Pancreas (tissue), 10 donors: ENCODE data around the gene ARHGEF1. TPM values are rescaled to one million over a fixed set of nuclear protein-coding genes. Genes with fewer than 3 reads are reported as not detected.

Source experiments
- ATAC-seq, 4 donors: fragments of 200-7000 bp; cut with Tn5 transposase; one replicate each; pipeline versions ENCODE4 v1.8.0 to v1.9.1; 2020; ENCODE audit warnings: mild to moderate bottlenecking in 4 of 4, moderate library complexity in 4 of 4
- DNase-seq, 6 donors: peaks; one replicate each; pipeline ENCODE4 v3.0.0-alpha.2; 2020
- FAIRE-seq: peaks from 2 replicates; lab custom pipeline; 2012; peaks lifted over from hg19 to GRCh38; lab: Jason Lieb, UNC
- H3K27ac ChIP-seq, 4 donors: fragments of 200-600 bp; sonication (generic); 1 replicate in 3 of 4; 2 replicates in 1 of 4; pipeline versions ENCODE4 v1.5.0 to v1.8.0; 2020
- H3K27me3 ChIP-seq, 4 donors: fragments of 200-600 bp; one replicate each; pipeline ENCODE4 v1.8.0; 2021
- H3K36me3 ChIP-seq, 3 donors: fragments of 200-600 bp; sonication (generic) in 1 of 3; one replicate each; pipeline versions ENCODE4 v1.5.0 to v1.8.0; 2020 to 2021
- H3K4me1 ChIP-seq, 3 donors: fragments of 200-600 bp; one replicate each; pipeline ENCODE4 v1.8.0; 2021
- H3K4me3 ChIP-seq, 4 donors: fragments of 200-600 bp; sonication (generic) in 2 of 4; one replicate each; pipeline versions ENCODE4 v1.5.0 to v1.8.0; 2020 to 2021
- H3K9me3 ChIP-seq, 4 donors: fragments of 200-600 bp; one replicate each; pipeline ENCODE4 v1.8.0; 2021
- CTCF ChIP-seq, 4 donors: fragments of 200-600 bp; sonication (generic) in 3 of 4; IDR thresholded peaks; one replicate each; pipeline versions ENCODE4 v1.5.0 to v1.8.0; 2021; ENCODE audit warnings: antibody characterized with exemption in 4 of 4
- WGBS, 2 donors: extraction: QIAGEN DNeasy Blood & Tissue Kit; methylation state at CpG; one replicate each; pipeline ENCODE4 v1.1.7; 2013; 5-methylcytosine and 5-hydroxymethylcytosine counted together
- intact Hi-C, 3 donors: fragments of 100-400 bp; cut with DNase I; formaldehyde crosslinking; loops; one replicate each; pipeline versions ENCODE4 v1.11.1 to v1.14.2; 2022
- polyA plus RNA-seq, 2 donors: library from polyadenylated mRNA; stranded (reverse); fragments of 200-250 nt; gene quantifications; one replicate each; pipeline ENCODE4 v1.2.3, GENCODE V29; 2013
- total RNA-seq, 6 donors: library from RNA; stranded (reverse); fragmentation: NEBNext Ultra II Directional in 4 of 6; extraction: Animal tissue kit (Norgen Biotek cat#: 25700) in 4 of 6; gene quantifications; one replicate each; pipeline versions ENCODE4 v1.2.1 to v1.2.4, GENCODE V29; 2021 to 2023
- donor health status: healthy with polysubstance abuse.
- donor health status: DM: no; HTN: no; CAD: no; lungs with moderate emphysema.
- donor health status: DM: no; HTN: no; CAD: no.
- donor health status: control.
- donor health status: control.
- donor health status: Bipolar disorder and iron deficiency.
- donor health status: DM: yes; HTN: yes; CAD: no.
- donor health status: DM: no; HTN: no; CAD: no.
- donor health status: DM: no; HTN: no; CAD: no.
- donor health status: DM: yes; HTN: yes; CAD: no.

The ARHGEF1 gene
- total and polyA plus RNA-seq, 8 donors: 26.3 to 179 (median 39.3) TPM

GRCh38 chr19:41933693-41934426 lies 50.9 kb downstream of the ARHGEF1 start:
- DNase-seq (no peak), FAIRE-seq (no peak), ATAC-seq (no peak)
- Histone ChIP-seq H3K27ac (no peak overlapping the region), H3K4me1 (no peaks in the 10 kb centered on the region), H3K27me3 (no peaks in the 10 kb centered on the region), H3K9me3 (no peaks in the 10 kb centered on the region), H3K36me3 (no peaks in the 10 kb centered on the region), H3K4me3 (no peak overlapping the region)
- 65 to 80% methylated on average over 7 of the region's 7 CpGs for WGBS, 2 donors
- no peak for TF ChIP-seq CTCF (IDR thresholded peaks at IDR 0.05)
- intact Hi-C loops: no loop called here

GRCh38 chr19:41934849-41935374 lies 51.9 kb downstream of the ARHGEF1 start:
- no peak overlapping the region for H3K27ac ChIP-seq
- H3K4me1 ChIP-seq: no peaks in the 10 kb centered on the region
- H3K9me3 ChIP-seq: no peaks in the 10 kb centered on the region
- no peaks in the 10 kb centered on the region for H3K36me3 ChIP-seq
- intact Hi-C loops: no loop called here
- ATAC-seq (peak; percentile 62 to 90 (median 87)), FAIRE-seq (no peak), DNase-seq (peak in 5 of 6 donors; percentile 45 to 86 (median 66))
- WGBS, 2 donors: 14 to 16% methylated on average over 7 of the region's 7 CpGs
- no peaks in the 10 kb centered on the region for H3K27me3 ChIP-seq
- H3K4me3 ChIP-seq: no peak overlapping the region
- peak; percentile 48 to 79 (median 73) for TF ChIP-seq CTCF (IDR thresholded peaks at IDR 0.05)

- H3K4me3 ChIP-seq: no peak overlapping the region
- no peaks in the 10 kb centered on the region for H3K9me3 ChIP-seq
- WGBS, 2 donors: 18 to 32% methylated on average over 21 to 26 of the region's 26 CpGs
- DNase-seq (no peak), FAIRE-seq (no peak), ATAC-seq (no peak)
- H3K36me3 ChIP-seq: no peaks in the 10 kb centered on the region
- no peak overlapping the region for H3K27ac ChIP-seq
- H3K4me1 ChIP-seq: no peaks in the 10 kb centered on the region
- TF ChIP-seq CTCF (IDR thresholded peaks at IDR 0.05): no peak
- intact Hi-C loops: no loop called here
- H3K27me3 ChIP-seq: no peaks in the 10 kb centered on the region
Measured at GRCh38 chr19:41935760-41936415, 52.9 kb downstream of the ARHGEF1 start.

- no peaks in the 10 kb centered on the region for H3K27me3 ChIP-seq
- intact Hi-C loops: no loop called here
Measured at GRCh38 chr19:41936416-41936850, 53.4 kb downstream of the ARHGEF1 start.

More at GRCh38 chr19:41936416-41936850, 53.4 kb downstream of the ARHGEF1 start:
- FAIRE-seq (no peak), ATAC-seq (no peak), DNase-seq (no peak)
- Histone ChIP-seq H3K4me3 (no peak overlapping the region), H3K4me1 (no peaks in the 10 kb centered on the region), H3K36me3 (no peaks in the 10 kb centered on the region), H3K9me3 (no peaks in the 10 kb centered on the region), H3K27ac (no peak overlapping the region)
- 68 to 79% methylated on average over 8 of the region's 8 CpGs for WGBS, 2 donors
- no peak for TF ChIP-seq CTCF (IDR thresholded peaks at IDR 0.05)
